Smooth muscle cell (in vitro differentiated cells): ENCODE measurements around the gene KRAS. TPM values are rescaled to one million over a fixed set of nuclear protein-coding genes. Genes with fewer than 3 reads are reported as not detected.

Experiments used
- DNase-seq: peaks from one replicate; lab custom pipeline; 2025; ENCODE audit not compliant: unreplicated experiment; lab: John Stamatoyannopoulos, UW
- H2AFZ ChIP-seq: fragments of 200-600 bp; sonication (generic); 2 replicates; pipeline ENCODE4 v1.6.0; 2016; ENCODE audit warnings: antibody characterized with exemption, low read depth, mild to moderate bottlenecking
- H3F3A ChIP-seq: fragments of 200-600 bp; sonication (generic); 2 replicates; pipeline ENCODE4 v1.6.0; 2017; ENCODE audit warnings: antibody characterized with exemption, low read depth
- H3K27ac ChIP-seq: fragments of 200-600 bp; sonication (generic); 2 replicates; pipeline ENCODE4 v1.5.1; 2016; ENCODE audit warnings: low read depth, mild to moderate bottlenecking
- H3K27me3 ChIP-seq: fragments of 200-600 bp; sonication (generic); 2 replicates; pipeline ENCODE4 v1.6.1; 2016; ENCODE audit warnings: low read depth, mild to moderate bottlenecking
- H3K36me3 ChIP-seq: fragments of 200-600 bp; sonication (generic); 2 replicates; pipeline ENCODE4 v1.5.1; 2016; ENCODE audit warnings: low read depth
- H3K4me1 ChIP-seq: fragments of 200-600 bp; sonication (generic); 2 replicates; pipeline ENCODE4 v1.5.1; 2016; ENCODE audit warnings: low read depth
- H3K4me2 ChIP-seq: fragments of 200-600 bp; sonication (generic); 2 replicates; pipeline ENCODE4 v1.6.0; 2016; ENCODE audit warnings: mild to moderate bottlenecking
- H3K4me3 ChIP-seq: fragments of 200-600 bp; sonication (generic); 2 replicates; pipeline ENCODE4 v1.5.1; 2016; ENCODE audit warnings: mild to moderate bottlenecking
- H3K79me2 ChIP-seq: fragments of 200-600 bp; sonication (generic); 2 replicates; pipeline ENCODE4 v1.6.0; 2016; ENCODE audit warnings: low read depth, mild to moderate bottlenecking
- H3K9ac ChIP-seq: fragments of 200-600 bp; sonication (generic); 2 replicates; pipeline ENCODE4 v1.6.0; 2016; ENCODE audit warnings: low read depth
- H3K9me3 ChIP-seq: fragments of 200-600 bp; sonication (generic); replicated peaks from 2 replicates; pipeline ENCODE4 v1.5.1; 2016; ENCODE audit warnings: low read depth
- H4K20me1 ChIP-seq: fragments of 200-600 bp; sonication (generic); 2 replicates; pipeline ENCODE4 v1.6.0; 2016; ENCODE audit warnings: low read depth
- CTCF ChIP-seq: fragments of 200-600 bp; sonication (generic); IDR thresholded peaks from 2 replicates; pipeline ENCODE4 v1.5.1; 2017; ENCODE audit warnings: borderline replicate concordance, mild to moderate bottlenecking, antibody characterized with exemption; ENCODE audit not compliant: insufficient read depth, poor library complexity, severe bottlenecking
- WGBS: methylation state at CpG from one replicate; pipeline ENCODE4 v1.1.7; 2016; ENCODE audit warnings: low lambda C conversion rate; 5-methylcytosine and 5-hydroxymethylcytosine counted together
- polyA plus RNA-seq: library from polyadenylated mRNA; unstranded; fragments of >200 nt; fragmentation: Nextera tagmentation; extraction: Ambion mirVana; gene quantifications from 2 replicates; pipeline ENCODE4 v1.2.1, GENCODE V29; 2016
- total RNA-seq: library from RNA; depleted of rRNA; stranded (reverse); fragments of >200 nt; gene quantifications from 2 replicates; pipeline ENCODE4 v1.2.3, GENCODE V29; 2014

The KRAS gene
- total and polyA plus RNA-seq, 2 experiments from 2014 or later, result 15.5 to 17.1 TPM

GRCh38 chr12:25194214-25194613 lies 56.5 kb downstream of the KRAS start:
- DNase-seq, result no peak
- no peaks in the 10 kb centered on the region for H3K79me2 ChIP-seq
- H2AFZ ChIP-seq, result peak overlapping the region; percentile 79
- peak overlapping the region; percentile 88 for H3K4me2 ChIP-seq
- no peaks in the 10 kb centered on the region for H3K36me3 ChIP-seq
- H3F3A ChIP-seq, result no peaks in the 10 kb centered on the region
- TF ChIP-seq CTCF, result no peak
- no peaks in the 10 kb centered on the region for H3K4me1 ChIP-seq
- peak overlapping the region; percentile 79 for H3K4me3 ChIP-seq
- peak overlapping the region; percentile 83 for H3K9ac ChIP-seq
- H3K9me3 ChIP-seq, result no peaks in the 10 kb centered on the region
- H4K20me1 ChIP-seq, result no peaks in the 10 kb centered on the region
- H3K27me3 ChIP-seq, result no peaks in the 10 kb centered on the region
- 82% methylated on average over 1 of the region's 1 CpG for WGBS
- peak overlapping the region; percentile 75 for H3K27ac ChIP-seq

GRCh38 chr12:25190793-25191192 lies 59.9 kb downstream of the KRAS start:
- Histone ChIP-seq H4K20me1 (no peaks in the 10 kb centered on the region), H3K36me3 (no peaks in the 10 kb centered on the region), H3K4me1 (no peaks in the 10 kb centered on the region), H2AFZ (no peak overlapping the region), H3K79me2 (no peaks in the 10 kb centered on the region), H3K9me3 (no peaks in the 10 kb centered on the region), H3K27ac (no peak overlapping the region), H3K9ac (no peak overlapping the region), H3K4me2 (no peak overlapping the region), H3F3A (no peaks in the 10 kb centered on the region), H3K4me3 (no peak overlapping the region), H3K27me3 (no peaks in the 10 kb centered on the region)
- DNase-seq, result no peak
- TF ChIP-seq CTCF, result no peak
- WGBS, result 86% methylated on average over 6 of the region's 6 CpGs

- Histone ChIP-seq H3K36me3 (no peaks in the 10 kb centered on the region), H3F3A (no peaks in the 10 kb centered on the region)
- DNase-seq, result no peak
Measured at GRCh38 chr12:25189656-25190055, 61.1 kb downstream of the KRAS start.

More at GRCh38 chr12:25189656-25190055, 61.1 kb downstream of the KRAS start:
- H3K27ac ChIP-seq, result no peak overlapping the region
- no peaks in the 10 kb centered on the region for H3K9me3 ChIP-seq
- H3K79me2 ChIP-seq, result no peaks in the 10 kb centered on the region
- H3K4me1 ChIP-seq, result no peaks in the 10 kb centered on the region
- H3K4me3 ChIP-seq, result no peak overlapping the region
- H3K9ac ChIP-seq, result no peak overlapping the region
- no peak overlapping the region for H2AFZ ChIP-seq
- no peaks in the 10 kb centered on the region for H4K20me1 ChIP-seq
- H3K27me3 ChIP-seq, result no peaks in the 10 kb centered on the region
- TF ChIP-seq CTCF, result no peak
- H3K4me2 ChIP-seq, result no peak overlapping the region
